Mucosa of descending colon (tissue), 3 donors: Measurements from ENCODE around the gene KLHDC10. TPM values are rescaled to one million over a fixed set of nuclear protein-coding genes. Genes with fewer than 3 reads are reported as not detected.
A peak's percentile ranks its signal among the peaks of the same experiment; 100 is the strongest.
"Not testable (repeated sequence)": the region's sequence is repeated elsewhere in the genome, so short reads cannot be mapped to it uniquely, and the experiment has no call there.

Experiments used
- ATAC-seq: fragments of 200-7000 bp; cut with Tn5 transposase; one replicate; pipeline ENCODE4 v1.9.1; 2020; ENCODE audit warnings: mild to moderate bottlenecking, moderate library complexity
- DNase-seq, 3 donors: peaks; one replicate each; pipeline ENCODE4 v3.0.0-alpha.2; 2020
- H3K36me3 ChIP-seq: fragments of 200-600 bp; one replicate; pipeline ENCODE4 v1.8.0; 2021; ENCODE audit warnings: low read depth, mild to moderate bottlenecking
- H3K4me1 ChIP-seq: fragments of 200-600 bp; one replicate; pipeline ENCODE4 v1.8.0; 2021; ENCODE audit warnings: low read depth, mild to moderate bottlenecking
- H3K4me3 ChIP-seq: fragments of 200-600 bp; one replicate; pipeline ENCODE4 v1.8.0; 2021; ENCODE audit warnings: mild to moderate bottlenecking
- H3K9me3 ChIP-seq: fragments of 200-600 bp; one replicate; pipeline ENCODE4 v1.8.0; 2021; ENCODE audit warnings: mild to moderate bottlenecking
- intact Hi-C, 2 donors: fragments of 100-400 bp; cut with DNase I in 1 of 2; cut with micrococcal nuclease in 1 of 2; formaldehyde crosslinking; loops; one replicate each; pipeline versions ENCODE4 v1.11.0 to v1.11.1; 2022; cut with DNase I, micrococcal nuclease
- total RNA-seq, 3 donors: library from RNA; stranded (reverse); fragmentation: NEBNext Ultra II Directional in 2 of 3; extraction: Animal tissue kit (Norgen Biotek cat#: 25700) in 2 of 3; gene quantifications; one replicate each; pipeline versions ENCODE4 v1.2.1 to v1.2.4, GENCODE V29; 2021 to 2023
- TF ChIP-seq, protein P1 (sequence below): fragments of 200-600 bp; IDR thresholded peaks from one replicate; pipeline ENCODE4 v1.8.0; 2022; ENCODE audit warnings: antibody characterized with exemption, mild to moderate bottlenecking
- donor health status: DM: no; HTN: no; CAD: no; lungs with moderate emphysema.
- donor health status: DM: no; HTN: no; CAD: no.
- donor health status: DM: no; HTN: yes; CAD: no.

KLHDC10 gene
- total RNA-seq, 3 donors from 2014 or later, result 30.1 to 36.2 (median 34.1) TPM

DNA sequence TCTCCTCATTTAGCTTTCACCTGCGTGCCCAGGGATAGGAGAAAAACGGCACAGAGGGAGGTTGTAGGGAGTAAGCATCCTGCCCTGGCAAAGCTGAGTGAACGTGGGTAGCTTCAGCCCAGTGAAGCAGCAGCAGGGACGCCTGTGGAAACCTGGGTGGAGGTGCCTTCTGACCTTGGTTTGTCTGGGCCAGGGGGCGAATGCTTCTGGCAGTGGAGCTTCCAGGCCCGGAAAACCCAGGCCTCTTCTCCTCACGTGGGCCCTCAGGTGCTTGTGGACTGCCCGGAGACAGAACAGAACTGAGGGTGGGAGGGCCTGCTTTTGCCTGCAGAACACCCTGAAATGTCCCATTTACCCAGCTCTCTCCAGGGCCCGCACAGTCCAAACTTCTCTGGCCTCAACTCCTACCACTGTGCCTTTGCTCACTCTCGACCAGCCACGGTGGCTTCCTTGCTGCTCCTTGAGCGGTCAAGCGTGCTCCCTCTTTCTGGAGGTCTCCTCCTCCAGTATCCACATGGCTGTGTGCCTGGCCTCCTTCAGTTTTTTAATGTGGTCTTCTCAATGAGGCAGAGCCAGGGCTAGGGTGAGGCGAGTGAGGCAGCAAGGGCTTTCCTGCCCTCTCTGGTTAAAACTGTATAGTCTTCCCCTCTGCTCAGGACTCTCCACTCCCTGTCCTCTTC lies 72.5 kb downstream of the KLHDC10 start:
- TF ChIP-seq, protein P1, sequence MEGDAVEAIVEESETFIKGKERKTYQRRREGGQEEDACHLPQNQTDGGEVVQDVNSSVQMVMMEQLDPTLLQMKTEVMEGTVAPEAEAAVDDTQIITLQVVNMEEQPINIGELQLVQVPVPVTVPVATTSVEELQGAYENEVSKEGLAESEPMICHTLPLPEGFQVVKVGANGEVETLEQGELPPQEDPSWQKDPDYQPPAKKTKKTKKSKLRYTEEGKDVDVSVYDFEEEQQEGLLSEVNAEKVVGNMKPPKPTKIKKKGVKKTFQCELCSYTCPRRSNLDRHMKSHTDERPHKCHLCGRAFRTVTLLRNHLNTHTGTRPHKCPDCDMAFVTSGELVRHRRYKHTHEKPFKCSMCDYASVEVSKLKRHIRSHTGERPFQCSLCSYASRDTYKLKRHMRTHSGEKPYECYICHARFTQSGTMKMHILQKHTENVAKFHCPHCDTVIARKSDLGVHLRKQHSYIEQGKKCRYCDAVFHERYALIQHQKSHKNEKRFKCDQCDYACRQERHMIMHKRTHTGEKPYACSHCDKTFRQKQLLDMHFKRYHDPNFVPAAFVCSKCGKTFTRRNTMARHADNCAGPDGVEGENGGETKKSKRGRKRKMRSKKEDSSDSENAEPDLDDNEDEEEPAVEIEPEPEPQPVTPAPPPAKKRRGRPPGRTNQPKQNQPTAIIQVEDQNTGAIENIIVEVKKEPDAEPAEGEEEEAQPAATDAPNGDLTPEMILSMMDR, result no peak

DNA sequence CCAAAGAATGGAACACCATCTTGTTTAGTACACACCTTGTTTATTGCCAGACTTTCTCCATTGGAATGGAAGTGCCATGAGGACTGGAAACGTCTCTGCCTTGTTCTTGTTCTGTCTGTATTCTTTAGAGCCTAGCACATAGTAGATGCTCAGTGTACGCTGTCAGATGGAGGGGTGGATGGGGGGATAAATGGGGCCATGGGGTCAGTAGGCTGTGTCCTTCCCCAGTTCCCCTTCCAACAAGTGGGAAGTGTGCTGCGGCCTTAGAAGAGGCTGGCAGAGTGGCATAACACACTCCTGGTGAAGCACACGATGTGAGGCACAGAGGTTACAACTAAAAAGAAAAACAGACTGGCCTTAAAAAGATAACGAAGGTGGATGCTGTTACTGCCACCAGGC lies 73.0 kb downstream of the KLHDC10 start:
- intact Hi-C loops, result no loop called here
- H3K4me1 ChIP-seq, result peaks cover 8% of the 10 kb centered on the region
- DNase-seq, result no peak

More for the DNA sequence above, 72.5 kb downstream of the KLHDC10 start:
- Histone ChIP-seq H3K4me3 (no peak overlapping the region), H3K9me3 (no peaks in the 10 kb centered on the region), H3K4me1 (peaks cover 8% of the 10 kb centered on the region), H3K36me3 (no peaks in the 10 kb centered on the region)
- intact Hi-C loops, result no loop called here
- DNase-seq (no peak), ATAC-seq (no peak)

DNA sequence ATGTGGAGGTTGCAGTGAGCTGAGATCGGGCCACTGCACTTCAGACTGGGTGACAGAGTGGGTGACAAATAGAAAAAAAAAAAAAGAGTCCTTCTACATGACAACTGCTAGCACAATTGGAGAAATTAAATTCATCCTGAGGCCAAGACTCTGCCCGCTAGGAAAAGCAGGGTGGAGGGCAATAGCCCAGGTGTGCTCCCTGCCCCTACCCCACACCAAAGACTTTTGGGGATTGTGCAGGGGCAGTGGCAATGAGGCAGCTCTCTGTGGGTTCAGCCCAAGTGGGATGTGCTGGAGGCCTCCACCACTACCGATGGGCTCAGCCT lies 73.6 kb downstream of the KLHDC10 start:
- intact Hi-C loops, result no loop called here
- DNase-seq (no peak), ATAC-seq (no peak)
- H3K4me1 ChIP-seq, result peaks cover 8% of the 10 kb centered on the region
- TF ChIP-seq, protein P1, result no peak
- H3K36me3 ChIP-seq, result no peaks in the 10 kb centered on the region
- H3K9me3 ChIP-seq, result no peaks in the 10 kb centered on the region
- no peak overlapping the region for H3K4me3 ChIP-seq

More for the DNA sequence above, 73.0 kb downstream of the KLHDC10 start:
- Histone ChIP-seq H3K9me3 (no peaks in the 10 kb centered on the region), H3K36me3 (no peaks in the 10 kb centered on the region), H3K4me3 (no peak overlapping the region)
- TF ChIP-seq, protein P1, result no peak
- ATAC-seq, result no peak

DNA sequence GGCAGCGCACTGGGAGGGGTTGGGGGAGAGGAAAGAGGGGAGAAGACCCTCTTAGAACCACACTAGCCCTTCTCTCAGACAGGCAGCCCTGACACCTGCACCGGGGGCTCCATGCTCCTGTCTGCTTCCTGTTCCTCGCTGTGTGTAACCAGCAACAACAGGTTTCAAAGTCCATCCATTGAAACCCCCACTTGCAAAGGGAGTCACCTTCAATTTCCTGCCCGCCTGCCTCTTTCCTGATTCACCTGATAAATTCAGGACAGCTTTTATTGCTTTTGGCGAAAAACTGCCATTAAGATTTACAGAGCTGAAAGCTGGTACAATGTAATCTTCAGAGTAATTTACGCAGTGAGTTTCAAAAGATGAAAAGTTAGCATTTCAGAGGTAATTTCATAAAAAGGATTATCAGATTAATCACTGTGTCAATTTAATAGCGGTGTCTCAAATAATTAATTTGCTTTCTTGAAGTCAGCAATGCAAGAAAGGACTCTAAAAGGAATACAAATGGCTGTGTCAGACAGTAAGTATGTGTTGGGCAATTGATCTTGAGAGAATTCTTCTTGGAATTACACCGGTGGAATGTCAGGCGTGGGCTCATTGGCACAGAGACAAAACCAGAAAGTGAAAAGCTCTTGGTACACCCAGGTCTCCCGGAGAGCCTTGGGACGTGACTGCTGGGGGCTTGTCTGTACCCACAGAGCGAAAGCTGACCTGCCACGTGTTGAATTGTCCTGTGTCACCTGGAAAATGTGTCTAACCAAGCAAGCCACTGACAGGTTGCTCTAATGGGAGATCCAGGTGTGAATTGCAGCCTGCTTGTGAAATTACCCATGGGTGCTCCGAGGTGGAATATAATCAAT lies 74.2 kb downstream of the KLHDC10 start:
- ATAC-seq, result peak; percentile 64
- TF ChIP-seq, protein P1, result no peak
- intact Hi-C loops, result no loop called here
- Histone ChIP-seq H3K9me3 (no peaks in the 10 kb centered on the region), H3K4me3 (no peak overlapping the region), H3K4me1 (peaks cover 8% of the 10 kb centered on the region), H3K36me3 (no peaks in the 10 kb centered on the region)
- DNase-seq, result peak; percentile 55 to 61 (median 59)

DNA sequence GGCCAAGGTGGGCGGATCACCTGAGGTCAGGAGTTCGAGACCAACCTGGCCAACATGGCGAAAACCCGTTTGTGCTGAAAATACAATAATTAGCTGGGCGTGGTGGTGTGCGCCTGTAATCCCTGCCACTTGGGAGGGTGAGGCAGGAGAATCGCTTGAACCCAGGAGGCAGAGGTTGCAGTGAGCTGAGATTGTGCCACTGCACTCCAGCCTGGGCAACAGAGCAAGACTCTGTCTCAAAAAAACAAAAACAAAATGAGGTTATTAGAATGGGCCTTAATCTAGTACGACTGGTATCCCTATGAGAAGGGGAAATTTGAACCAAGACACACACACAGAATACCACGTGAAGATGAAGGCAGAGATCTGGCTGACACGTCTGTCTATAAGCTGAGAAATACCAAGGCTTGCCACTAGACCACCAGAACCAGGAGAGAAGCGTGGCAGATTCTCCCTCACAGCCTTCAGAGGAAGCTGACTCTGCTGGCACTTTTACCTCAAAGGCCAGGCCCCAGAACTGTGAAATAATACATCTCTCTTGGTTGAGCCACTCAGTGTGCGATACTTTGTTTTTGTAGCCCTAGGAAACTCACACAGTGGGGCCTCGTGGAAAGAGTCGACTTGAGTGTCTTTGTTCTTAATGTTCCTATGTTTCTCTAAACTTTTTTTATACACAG lies 75.2 kb downstream of the KLHDC10 start:
- DNase-seq (no peak), ATAC-seq (no peak)
- TF ChIP-seq, protein P1, result no peak
- intact Hi-C loops, result no loop called here
- H3K36me3 ChIP-seq, result no peaks in the 10 kb centered on the region
- H3K4me1 ChIP-seq, result peaks cover 8% of the 10 kb centered on the region
- no peaks in the 10 kb centered on the region for H3K9me3 ChIP-seq
- H3K4me3 ChIP-seq, result no peak overlapping the region

DNA sequence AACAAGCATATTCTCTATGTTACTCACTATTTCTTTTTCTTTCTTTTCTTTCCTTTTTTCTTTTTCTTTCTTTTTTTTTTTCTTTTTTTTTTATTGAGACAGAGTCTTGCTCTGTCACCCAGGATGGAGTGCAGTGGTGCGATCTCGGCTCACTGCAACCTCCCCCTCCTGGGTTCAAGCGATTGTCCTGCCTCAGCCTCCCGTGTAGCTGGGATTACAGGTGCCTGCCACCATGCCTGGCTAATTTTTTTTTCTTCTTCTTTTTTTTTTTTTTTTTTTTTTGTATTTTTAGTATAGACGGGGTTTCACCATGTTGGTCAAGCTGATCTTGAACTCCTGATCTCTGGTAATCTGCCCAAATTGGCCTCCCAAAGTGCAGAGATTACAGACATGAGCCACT lies 75.8 kb downstream of the KLHDC10 start:
- H3K4me3 ChIP-seq, H3K9me3 ChIP-seq, DNase-seq, H3K36me3 ChIP-seq, ATAC-seq, H3K4me1 ChIP-seq, intact Hi-C loops: not testable (repeated sequence)
